Left cardiac atrium (tissue), 4 donors: Measurements from ENCODE around the gene BAIAP2L2. TPM values are rescaled to one million over a fixed set of nuclear protein-coding genes. Genes with fewer than 3 reads are reported as not detected.
"Not testable (repeated sequence)": the region's sequence is repeated elsewhere in the genome, so short reads cannot be mapped to it uniquely, and the experiment has no call there.

ENCODE experiments used
- ATAC-seq, 2 donors: fragments of 200-7000 bp; cut with Tn5 transposase; one replicate each; pipeline ENCODE4 v1.9.1; 2020; ENCODE audit warnings: mild to moderate bottlenecking in 2 of 2, moderate library complexity in 2 of 2
- DNase-seq: peaks from one replicate; pipeline ENCODE4 v3.0.0-alpha.2; 2020
- intact Hi-C, 2 donors: fragments of 100-400 bp; cut with DNase I; formaldehyde crosslinking; loops; one replicate each; pipeline versions ENCODE4 v1.14.1 to v1.15.1; 2022 to 2023
- total RNA-seq, 2 donors: library from RNA; stranded (reverse); fragmentation: NEBNext Ultra II Directional; extraction: Animal tissue kit (Norgen Biotek cat#: 25700); gene quantifications; one replicate each; pipeline ENCODE4 v1.2.1, GENCODE V29; 2021
- donor health status: DM: no; HTN: yes; CAD: no.
- donor health status: DM: no; HTN: yes; CAD: no; lungs with severe emphysema.
- donor health status: DM: yes; HTN: yes; CAD: no.
- donor health status: Dilated cardiomyopathy.

Gene BAIAP2L2
- total RNA-seq, 2 donors from 2014 or later = 0.63 to 0.65 TPM

- peak; percentile 73 to 76 for ATAC-seq
- intact Hi-C loops = loop anchor here (5.0 to 10.0 kb wide), 4 partner anchors 53 to 523 kb away; partner anchors contain the start of gene DMC1 (in 2 of the 2)
- DNase-seq = peak; percentile 89
These were observed 58.3 kb downstream of the BAIAP2L2 start for GRCh38 chr22:38051900-38052862.

GRCh38 chr22:38051261-38051660 is 59.2 kb downstream of the BAIAP2L2 start:
- DNase-seq (no peak), ATAC-seq (no peak)
- intact Hi-C loops = loop anchor here (5.0 to 10.0 kb wide), 4 partner anchors 54 to 524 kb away; partner anchors contain the start of gene DMC1 (in 2 of the 2)

GRCh38 chr22:38050720-38051119 is 59.8 kb downstream of the BAIAP2L2 start:
- intact Hi-C loops = loop anchor here (5.0 to 10.0 kb wide), 4 partner anchors 54 to 524 kb away; partner anchors contain the start of gene DMC1 (in 2 of the 2)
- DNase-seq (no peak), ATAC-seq (no peak)

- intact Hi-C loops = loop anchor here (5.0 to 10.0 kb wide), 4 partner anchors 55 to 525 kb away; partner anchors contain the start of gene DMC1 (in 2 of the 2)
- DNase-seq (no peak), ATAC-seq (peak in 1 of 2 donors; percentile 32)
These were observed 60.5 kb downstream of the BAIAP2L2 start for GRCh38 chr22:38049812-38050619.

GRCh38 chr22:38046070-38046748 is 64.3 kb downstream of the BAIAP2L2 start:
- DNase-seq = no peak
- ATAC-seq = no peak
- intact Hi-C loops = no loop called here

- intact Hi-C loops = no loop called here
- ATAC-seq (no peak), DNase-seq (no peak)
These were observed 67.1 kb downstream of the BAIAP2L2 start for GRCh38 chr22:38043151-38044039.

GRCh38 chr22:38042488-38042790 is 68.0 kb downstream of the BAIAP2L2 start:
- peak in 1 of 2 donors; percentile 9 for ATAC-seq
- intact Hi-C loops = no loop called here

GRCh38 chr22:38041760-38042487 is 68.6 kb downstream of the BAIAP2L2 start:
- ATAC-seq = no peak
- intact Hi-C loops = no loop called here
- no peak for DNase-seq

More at GRCh38 chr22:38042488-38042790, 68.0 kb downstream of the BAIAP2L2 start:
- DNase-seq = no peak

GRCh38 chr22:38040953-38041759 is 69.3 kb downstream of the BAIAP2L2 start:
- ATAC-seq (no peak), DNase-seq (no peak)
- intact Hi-C loops = no loop called here

GRCh38 chr22:38038890-38039812 is 71.3 kb downstream of the BAIAP2L2 start:
- DNase-seq (no peak), ATAC-seq (peak in 1 of 2 donors; percentile 11)
- intact Hi-C loops = no loop called here

GRCh38 chr22:38038426-38038825 is 72.1 kb downstream of the BAIAP2L2 start:
- no peak for ATAC-seq
- DNase-seq = no peak
- intact Hi-C loops = no loop called here

GRCh38 chr22:38037367-38038150 is 72.9 kb downstream of the BAIAP2L2 start:
- DNase-seq, intact Hi-C loops, ATAC-seq: not testable (repeated sequence)

- intact Hi-C loops = no loop called here
- no peak for ATAC-seq
- no peak for DNase-seq
These were observed 74.0 kb downstream of the BAIAP2L2 start for GRCh38 chr22:38036392-38037062.

GRCh38 chr22:38035530-38035885 is 75.0 kb downstream of the BAIAP2L2 start:
- intact Hi-C loops = no loop called here
- no peak for DNase-seq
- ATAC-seq = no peak
